Right lobe of liver (tissue), 6 donors: Measurements from ENCODE around the gene NEGR1. TPM values are rescaled to one million over a fixed set of nuclear protein-coding genes. Genes with fewer than 3 reads are reported as not detected.

Experiments used
- ATAC-seq, 4 donors: fragments of 200-7000 bp; cut with Tn5 transposase; one replicate each; pipeline ENCODE4 v1.9.1; 2020; ENCODE audit warnings: mild to moderate bottlenecking in 4 of 4, moderate library complexity in 4 of 4
- DNase-seq, 3 donors: peaks; one replicate each; pipeline ENCODE4 v3.0.0-alpha.2; 2020
- H3K27ac ChIP-seq, 3 donors: fragments of 200-600 bp; one replicate each; pipeline ENCODE4 v1.8.0; 2022
- H3K27me3 ChIP-seq, 2 donors: fragments of 200-600 bp; one replicate each; pipeline ENCODE4 v1.8.0; 2022
- H3K36me3 ChIP-seq, 4 donors: fragments of 200-600 bp; sonication (generic) in 1 of 4; one replicate each; pipeline versions ENCODE4 v1.5.1 to v1.8.0; 2017 to 2022; ENCODE audit warnings: control low read depth in 1 of 4
- H3K4me1 ChIP-seq, 4 donors: fragments of 200-600 bp; sonication (generic) in 1 of 4; one replicate each; pipeline versions ENCODE4 v1.5.1 to v1.8.0; 2017 to 2022; ENCODE audit warnings: control low read depth in 1 of 4
- H3K4me3 ChIP-seq, 3 donors: fragments of 200-600 bp; one replicate each; pipeline ENCODE4 v1.8.0; 2022
- H3K9me3 ChIP-seq, 4 donors: fragments of 200-600 bp; sonication (generic) in 1 of 4; one replicate each; pipeline versions ENCODE4 v1.5.1 to v1.8.0; 2017 to 2022; ENCODE audit warnings: control low read depth in 1 of 4
- CTCF ChIP-seq, 4 donors: fragments of 200-600 bp in 3 of 4; fragments of 450-650 bp in 1 of 4; IDR thresholded peaks; one replicate each; pipeline versions ENCODE4 v1.5.1 to v1.8.0; 2016 to 2022; ENCODE audit warnings: antibody characterized with exemption in 4 of 4, mild to moderate bottlenecking in 2 of 4
- POLR2A ChIP-seq: fragments of 450-650 bp; IDR thresholded peaks from one replicate; pipeline ENCODE4 v1.6.1; 2017; ENCODE audit warnings: antibody characterized with exemption, mild to moderate bottlenecking
- WGBS: methylation state at CpG from one replicate; pipeline ENCODE4 v1.1.6; 2018; ENCODE audit warnings: low coverage, low lambda C conversion rate; ENCODE audit not compliant: insufficient coverage; ENCODE audit errors: missing lambda C conversion rate; 5-methylcytosine and 5-hydroxymethylcytosine counted together
- intact Hi-C, 2 donors: fragments of 100-400 bp; cut with DNase I; formaldehyde crosslinking; loops; one replicate each; pipeline versions ENCODE4 v1.11.2 to v1.14.1; 2022
- total RNA-seq, 6 experiments: library from RNA; depleted of rRNA in 2 of 6; stranded (reverse); fragments of >200 nt in 2 of 6; fragmentation: NEBNext Ultra II Directional in 3 of 6; extraction: Animal tissue kit (Norgen Biotek cat#: 25700) in 3 of 6; gene quantifications; one replicate each; pipeline versions ENCODE4 v1.1.0 to v1.2.4, GENCODE V29; 2016 to 2023
- donor health status: DM: no; HTN: yes; CAD: no.
- donor health status: DM: no; HTN: no; CAD: no.
- donor health status: DM: no; HTN: no; CAD: no.
- donor health status: DM: no; HTN: yes; CAD: no.
- donor health status: DM: no; HTN: yes; CAD: no.

Gene NEGR1
- total RNA-seq, 6 experiments from 2014 or later = 0.02 to 0.31 (median 0.14) TPM

DNA sequence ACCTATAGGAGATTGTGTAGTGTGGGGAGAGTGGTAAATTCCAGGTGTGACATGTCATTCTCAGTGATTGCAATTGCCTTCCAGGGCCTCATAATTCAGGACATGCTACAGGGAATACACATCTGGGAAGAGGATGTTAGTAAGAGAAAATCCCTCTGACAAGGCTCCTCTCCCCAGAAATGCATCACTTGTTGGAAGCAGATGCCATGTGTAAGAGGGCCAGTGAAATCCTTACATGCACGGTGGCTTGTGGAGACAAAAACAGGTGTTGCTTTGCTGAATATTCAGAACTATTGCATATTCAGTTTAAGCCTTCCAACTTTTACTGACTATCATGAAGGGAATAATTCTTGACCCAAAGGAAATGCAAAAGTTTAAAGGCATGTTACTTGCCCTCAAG is 503.4 kb downstream of the NEGR1 start:
- TF ChIP-seq CTCF (IDR thresholded peaks at IDR 0.05) (no peak), POLR2A (no peak)
- Histone ChIP-seq H3K4me1 (no peaks in the 10 kb centered on the region), H3K27ac (no peak overlapping the region), H3K27me3 (no peaks in the 10 kb centered on the region), H3K36me3 (no peaks in the 10 kb centered on the region), H3K4me3 (no peak overlapping the region), H3K9me3 (no peaks in the 10 kb centered on the region)
- WGBS = 50% methylated on average over 1 of the region's 1 CpG
- DNase-seq = no peak
- ATAC-seq = no peak
- intact Hi-C loops = no loop called here

DNA sequence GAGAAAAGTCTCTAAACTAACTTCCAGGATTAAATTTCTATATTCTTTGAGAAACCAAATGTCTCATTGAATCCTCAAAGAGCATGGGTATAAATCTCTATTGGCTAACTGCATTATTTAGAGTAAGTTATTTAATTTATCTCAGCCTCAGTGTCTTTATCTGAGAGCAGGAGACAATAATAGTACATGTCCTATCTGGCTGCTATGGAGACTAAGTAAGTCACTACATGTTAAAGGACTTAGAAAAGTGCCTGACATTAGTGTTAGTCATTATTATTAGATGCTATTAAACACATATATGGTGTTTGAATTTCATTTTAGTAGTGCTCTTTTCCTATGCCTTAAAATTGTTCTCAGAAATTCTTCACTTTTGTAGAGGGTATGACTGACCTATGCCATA is 505.2 kb downstream of the NEGR1 start:
- ATAC-seq = no peak
- intact Hi-C loops = no loop called here

GRCh38 chr1:71774705-71775104 is 507.6 kb downstream of the NEGR1 start:
- no peaks in the 10 kb centered on the region for H3K9me3 ChIP-seq
- H3K27me3 ChIP-seq = no peaks in the 10 kb centered on the region
- intact Hi-C loops = no loop called here
- 50% methylated on average over 1 of the region's 1 CpG for WGBS
- H3K4me1 ChIP-seq = no peaks in the 10 kb centered on the region
- TF ChIP-seq POLR2A (no peak), CTCF (IDR thresholded peaks at IDR 0.05) (no peak)
- DNase-seq (no peak), ATAC-seq (no peak)
- H3K27ac ChIP-seq = no peak overlapping the region
- H3K4me3 ChIP-seq = no peak overlapping the region
- H3K36me3 ChIP-seq = no peaks in the 10 kb centered on the region

More for the DNA sequence above, 505.2 kb downstream of the NEGR1 start:
- H3K27ac ChIP-seq = no peak overlapping the region
- TF ChIP-seq CTCF (IDR thresholded peaks at IDR 0.05) (no peak), POLR2A (no peak)
- no peaks in the 10 kb centered on the region for H3K4me1 ChIP-seq
- no peaks in the 10 kb centered on the region for H3K9me3 ChIP-seq
- DNase-seq = no peak
- no peak overlapping the region for H3K4me3 ChIP-seq
- H3K36me3 ChIP-seq = no peaks in the 10 kb centered on the region
- H3K27me3 ChIP-seq = no peaks in the 10 kb centered on the region

- 5% methylated on average over 1 of the region's 1 CpG for WGBS
- Histone ChIP-seq H3K36me3 (no peaks in the 10 kb centered on the region), H3K27me3 (no peaks in the 10 kb centered on the region), H3K4me3 (no peak overlapping the region), H3K9me3 (no peaks in the 10 kb centered on the region), H3K4me1 (no peaks in the 10 kb centered on the region), H3K27ac (no peak overlapping the region)
- TF ChIP-seq POLR2A = no peak
- TF ChIP-seq CTCF (IDR thresholded peaks at IDR 0.05) = no peak
- DNase-seq (no peak), ATAC-seq (no peak)
- intact Hi-C loops = no loop called here
Measured at GRCh38 chr1:71770121-71770520, 512.2 kb downstream of the NEGR1 start.

- 61% methylated on average over 4 of the region's 4 CpGs for WGBS
- no peak overlapping the region for H3K4me3 ChIP-seq
- intact Hi-C loops = no loop called here
- H3K36me3 ChIP-seq = no peaks in the 10 kb centered on the region
- no peaks in the 10 kb centered on the region for H3K4me1 ChIP-seq
- no peak overlapping the region for H3K27ac ChIP-seq
- TF ChIP-seq POLR2A = no peak
- TF ChIP-seq CTCF (IDR thresholded peaks at IDR 0.05) = no peak
- ATAC-seq (peak in 3 of 4 donors; percentile 51 to 62 (median 51)), DNase-seq (no peak)
- H3K27me3 ChIP-seq = no peaks in the 10 kb centered on the region
- H3K9me3 ChIP-seq = no peaks in the 10 kb centered on the region
Measured at GRCh38 chr1:71766748-71767147, 515.6 kb downstream of the NEGR1 start.
